Activated naive CD8-positive, alpha-beta T cell (primary cell): ENCODE data around the gene TIMM23.

ENCODE experiments used
- H3K27ac Mint-ChIP-seq: one replicate; pipeline ENCODE4 v1.8.0; 2021; ENCODE audit warnings: mixed read lengths
- H3K27me3 Mint-ChIP-seq: one replicate; pipeline ENCODE4 v1.8.0; 2021; ENCODE audit warnings: mixed read lengths
- H3K36me3 Mint-ChIP-seq: one replicate; pipeline ENCODE4 v1.8.0; 2021; ENCODE audit warnings: mixed read lengths
- H3K4me1 Mint-ChIP-seq: one replicate; pipeline ENCODE4 v1.8.0; 2021; ENCODE audit warnings: low read depth, mixed read lengths
- H3K4me3 Mint-ChIP-seq: one replicate; pipeline ENCODE4 v1.8.0; 2021; ENCODE audit warnings: mild to moderate bottlenecking, mixed read lengths
- H3K9me3 Mint-ChIP-seq: one replicate; pipeline ENCODE4 v1.8.0; 2021; ENCODE audit warnings: low read depth, mixed read lengths

Gene TIMM23

GRCh38 chr10:46050941-46051623, 78.8 kb downstream of the TIMM23 start:
- H3K4me3 Mint-ChIP-seq = no peak overlapping the region
- no peak overlapping the region for H3K27ac Mint-ChIP-seq
- H3K36me3 Mint-ChIP-seq = no peaks in the 10 kb centered on the region
- H3K9me3 Mint-ChIP-seq = no peaks in the 10 kb centered on the region
- no peaks in the 10 kb centered on the region for H3K27me3 Mint-ChIP-seq
- H3K4me1 Mint-ChIP-seq = peaks cover 10% of the 10 kb centered on the region

GRCh38 chr10:46052057-46052790, 79.9 kb downstream of the TIMM23 start:
- Mint-ChIP-seq H3K36me3 (peaks cover 3% of the 10 kb centered on the region), H3K27me3 (no peaks in the 10 kb centered on the region), H3K4me3 (no peak overlapping the region), H3K4me1 (peaks cover 10% of the 10 kb centered on the region), H3K27ac (no peak overlapping the region), H3K9me3 (peaks cover 5% of the 10 kb centered on the region)

- H3K9me3 Mint-ChIP-seq = peaks cover 8% of the 10 kb centered on the region
- no peak overlapping the region for H3K27ac Mint-ChIP-seq
- H3K27me3 Mint-ChIP-seq = no peaks in the 10 kb centered on the region
- peaks cover 6% of the 10 kb centered on the region for H3K36me3 Mint-ChIP-seq
- H3K4me3 Mint-ChIP-seq = no peak overlapping the region
- H3K4me1 Mint-ChIP-seq = peaks cover 10% of the 10 kb centered on the region
These were observed 80.6 kb downstream of the TIMM23 start for GRCh38 chr10:46052791-46053375.
